Measurements from ENCODE around the gene LBHD2. TPM values are rescaled to one million over a fixed set of nuclear protein-coding genes. Genes with fewer than 3 reads are reported as not detected.

Gene LBHD2
- polyA plus RNA-seq, 1 donor (not counting 4 experiments of a cell fraction or from before 2014, with no cell fraction given) = not detected

DNA sequence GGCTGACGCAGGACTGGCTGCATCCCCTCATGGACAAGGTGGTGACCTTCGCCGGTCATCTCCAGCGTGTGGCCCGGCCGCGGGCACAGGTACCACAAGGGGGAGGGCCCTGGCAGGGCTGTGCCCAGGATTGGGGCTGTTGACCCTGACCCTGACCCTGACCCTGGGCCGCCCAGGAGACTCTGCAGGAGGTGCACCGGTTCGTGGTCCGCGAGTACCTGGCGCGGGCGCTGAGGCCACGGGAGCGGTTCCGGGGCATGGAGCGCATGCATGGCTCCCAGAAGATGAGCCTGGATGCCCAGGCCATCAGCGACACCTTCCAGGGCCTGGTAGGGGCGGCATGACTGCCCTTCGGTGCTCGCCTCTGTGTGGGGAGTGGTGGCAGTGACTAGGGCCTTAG lies 23.4 kb downstream of the LBHD2 start:
- Histone ChIP-seq H3K36me3 (ENCODE audit: control insufficient read depth in 2 of 2, extremely low read depth in 1 of 2, insufficient read depth in 2 of 2, low read length in 2 of 2) (no peaks in the 10 kb centered on the region), H3K4me3 (ENCODE audit: control insufficient read depth in 2 of 3, extremely low read depth in 1 of 3, insufficient read depth in 2 of 3, low read depth in 1 of 3, low read length in 3 of 3) (no peak overlapping the region), H4K20me1 (ENCODE audit: control insufficient read depth, extremely low read depth, insufficient read depth, low read length) (peaks cover 2% of the 10 kb centered on the region), H3K27ac (ENCODE audit: control insufficient read depth, insufficient read depth, low read length) (no peak overlapping the region), H3K9me3 (ENCODE audit: control insufficient read depth, low read depth, low read length) (no peaks in the 10 kb centered on the region), H3K9me1 (ENCODE audit: control insufficient read depth, extremely low read depth, insufficient read depth, low read length) (no peaks in the 10 kb centered on the region), H3K79me2 (ENCODE audit: control insufficient read depth, insufficient read depth, low read length) (no peaks in the 10 kb centered on the region), H3K9ac (ENCODE audit: control insufficient read depth, extremely low read depth, insufficient read depth, low read length) (no peak overlapping the region), H2AFZ (ENCODE audit: control insufficient read depth, low read length) (no peak overlapping the region), H3K4me1 (ENCODE audit: control insufficient read depth, extremely low read depth, insufficient read depth, low read length) (peaks cover 2% of the 10 kb centered on the region), H3K27me3 (ENCODE audit: control insufficient read depth, extremely low read depth, insufficient read depth, low read length) (peaks cover 56% of the 10 kb centered on the region), H3K4me2 (ENCODE audit: control insufficient read depth, extremely low read depth, insufficient read depth, low read depth, low read length) (no peak overlapping the region)
- DNase-seq (ENCODE audit: low read depth, low spot score) (no peak), FAIRE-seq (no peak)
- TF ChIP-seq EZH2 (IDR thresholded peaks at IDR 0.05; ENCODE audit: low read length) = no peak
- TF ChIP-seq, protein P1, sequence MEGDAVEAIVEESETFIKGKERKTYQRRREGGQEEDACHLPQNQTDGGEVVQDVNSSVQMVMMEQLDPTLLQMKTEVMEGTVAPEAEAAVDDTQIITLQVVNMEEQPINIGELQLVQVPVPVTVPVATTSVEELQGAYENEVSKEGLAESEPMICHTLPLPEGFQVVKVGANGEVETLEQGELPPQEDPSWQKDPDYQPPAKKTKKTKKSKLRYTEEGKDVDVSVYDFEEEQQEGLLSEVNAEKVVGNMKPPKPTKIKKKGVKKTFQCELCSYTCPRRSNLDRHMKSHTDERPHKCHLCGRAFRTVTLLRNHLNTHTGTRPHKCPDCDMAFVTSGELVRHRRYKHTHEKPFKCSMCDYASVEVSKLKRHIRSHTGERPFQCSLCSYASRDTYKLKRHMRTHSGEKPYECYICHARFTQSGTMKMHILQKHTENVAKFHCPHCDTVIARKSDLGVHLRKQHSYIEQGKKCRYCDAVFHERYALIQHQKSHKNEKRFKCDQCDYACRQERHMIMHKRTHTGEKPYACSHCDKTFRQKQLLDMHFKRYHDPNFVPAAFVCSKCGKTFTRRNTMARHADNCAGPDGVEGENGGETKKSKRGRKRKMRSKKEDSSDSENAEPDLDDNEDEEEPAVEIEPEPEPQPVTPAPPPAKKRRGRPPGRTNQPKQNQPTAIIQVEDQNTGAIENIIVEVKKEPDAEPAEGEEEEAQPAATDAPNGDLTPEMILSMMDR (optimal IDR thresholded peaks at IDR 0.05 in 1 of 3, IDR thresholded peaks at IDR 0.05 in 1 of 3, conservative IDR thresholded peaks at IDR 0.05 in 1 of 3; ENCODE audit: extremely low read depth in 1 of 3, insufficient read depth in 2 of 3, low read length in 3 of 3) = no peak
- dilution Hi-C loops (cut with MboI; ENCODE audit: extremely low pct_ligation_motif_present, low sequenced_read_pairs) = no loop called here

DNA sequence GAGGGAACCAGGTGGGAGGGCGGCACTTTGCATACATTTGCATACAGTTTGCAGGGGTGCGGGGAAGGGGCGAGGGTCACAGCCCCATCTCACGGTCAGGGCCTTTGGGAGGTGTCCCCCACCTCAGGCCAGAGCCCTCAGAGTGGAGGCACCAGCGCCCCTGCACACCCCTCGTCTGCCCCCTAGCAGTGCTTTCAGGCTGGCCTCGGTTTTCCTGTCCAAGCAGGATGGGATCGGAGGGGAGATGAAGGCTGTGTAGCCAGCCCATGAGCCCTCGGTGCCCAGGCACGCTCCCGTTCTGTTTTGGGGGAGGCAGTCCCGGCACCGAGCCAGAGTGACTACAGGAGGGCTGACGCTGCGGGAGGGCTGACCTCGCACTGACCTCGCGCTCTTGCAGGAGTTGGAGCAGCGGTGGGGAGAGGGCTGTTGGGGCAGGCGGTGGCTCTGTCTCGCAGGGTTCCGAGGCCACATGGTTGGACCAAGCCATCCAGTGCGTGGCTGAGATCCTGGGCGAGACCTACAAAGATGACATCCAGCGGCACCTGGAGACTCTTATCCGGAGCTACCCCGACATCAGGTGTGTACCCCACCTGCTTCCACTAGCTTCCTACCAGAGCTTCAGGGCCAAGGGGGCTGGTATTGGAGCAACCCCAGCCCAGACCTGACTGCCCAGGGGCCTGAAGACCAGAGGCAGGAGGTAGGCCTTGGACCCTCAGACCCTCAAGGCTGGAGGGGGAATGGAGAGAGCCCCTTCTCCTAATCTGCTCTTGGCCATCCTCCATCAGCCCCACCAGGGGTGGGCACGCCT lies 24.1 kb downstream of the LBHD2 start:
- Histone ChIP-seq H3K36me3 (ENCODE audit: control insufficient read depth in 2 of 2, extremely low read depth in 1 of 2, insufficient read depth in 2 of 2, low read length in 2 of 2) (no peaks in the 10 kb centered on the region), H3K9me3 (ENCODE audit: control insufficient read depth, low read depth, low read length) (no peaks in the 10 kb centered on the region), H3K27ac (ENCODE audit: control insufficient read depth, insufficient read depth, low read length) (no peak overlapping the region), H3K4me3 (ENCODE audit: control insufficient read depth in 2 of 3, extremely low read depth in 1 of 3, insufficient read depth in 2 of 3, low read depth in 1 of 3, low read length in 3 of 3) (no peak overlapping the region), H3K4me1 (ENCODE audit: control insufficient read depth, extremely low read depth, insufficient read depth, low read length) (peaks cover 2% of the 10 kb centered on the region), H3K27me3 (ENCODE audit: control insufficient read depth, extremely low read depth, insufficient read depth, low read length) (peaks cover 49% of the 10 kb centered on the region), H3K9me1 (ENCODE audit: control insufficient read depth, extremely low read depth, insufficient read depth, low read length) (no peaks in the 10 kb centered on the region), H3K79me2 (ENCODE audit: control insufficient read depth, insufficient read depth, low read length) (no peaks in the 10 kb centered on the region), H3K9ac (ENCODE audit: control insufficient read depth, extremely low read depth, insufficient read depth, low read length) (no peak overlapping the region), H2AFZ (ENCODE audit: control insufficient read depth, low read length) (no peak overlapping the region), H3K4me2 (ENCODE audit: control insufficient read depth, extremely low read depth, insufficient read depth, low read depth, low read length) (no peak overlapping the region), H4K20me1 (ENCODE audit: control insufficient read depth, extremely low read depth, insufficient read depth, low read length) (peaks cover 2% of the 10 kb centered on the region)
- FAIRE-seq (no peak), DNase-seq (ENCODE audit: low read depth, low spot score) (no peak)
- dilution Hi-C loops (cut with MboI; ENCODE audit: extremely low pct_ligation_motif_present, low sequenced_read_pairs) = no loop called here
- TF ChIP-seq, protein P1 (optimal IDR thresholded peaks at IDR 0.05 in 1 of 3, IDR thresholded peaks at IDR 0.05 in 1 of 3, conservative IDR thresholded peaks at IDR 0.05 in 1 of 3; ENCODE audit: extremely low read depth in 1 of 3, insufficient read depth in 2 of 3, low read length in 3 of 3) = no peak
- TF ChIP-seq EZH2 (IDR thresholded peaks at IDR 0.05; ENCODE audit: low read length) = no peak

Measured in keratinocyte (primary cell).